ENCODE results near the gene ABCC10. TPM values are rescaled to one million over a fixed set of nuclear protein-coding genes. Genes with fewer than 3 reads are reported as not detected.

The ABCC10 gene
- total RNA-seq, 1 donor from 2014 or later, result 22.8 TPM

GRCh38 chr6:43394982-43395381, 32.4 kb upstream of the ABCC10 start:
- intact Hi-C loops (cut with DNase I), result no loop called here
- H3K27ac ChIP-seq, result no peak overlapping the region
- DNase-seq (ENCODE audit: extremely low spot score in 2 of 2), result no peak
- no peaks in the 10 kb centered on the region for H3K9me3 ChIP-seq
- H3K4me3 ChIP-seq, result no peak overlapping the region
- H3K4me1 ChIP-seq, result no peaks in the 10 kb centered on the region
- H3K27me3 ChIP-seq, result no peaks in the 10 kb centered on the region
- no peak for TF ChIP-seq POLR2A (IDR thresholded peaks at IDR 0.05)
- no peak for TF ChIP-seq CTCF (IDR thresholded peaks at IDR 0.05)
- no peak for TF ChIP-seq POLR2AphosphoS5 (IDR thresholded peaks at IDR 0.05; ENCODE audit: insufficient read depth in 1 of 2, low read depth in 1 of 2)
- no peaks in the 10 kb centered on the region for H3K36me3 ChIP-seq

- H3K4me1 ChIP-seq, result no peaks in the 10 kb centered on the region
- intact Hi-C loops (cut with DNase I), result no loop called here
Observed at GRCh38 chr6:43395776-43396175, 31.6 kb upstream of the ABCC10 start.

GRCh38 chr6:43396408-43397149, 30.8 kb upstream of the ABCC10 start:
- Histone ChIP-seq H3K4me1 (no peaks in the 10 kb centered on the region), H3K27me3 (no peaks in the 10 kb centered on the region), H3K9me3 (no peaks in the 10 kb centered on the region), H3K36me3 (no peaks in the 10 kb centered on the region), H3K4me3 (no peak overlapping the region), H3K27ac (no peak overlapping the region)
- TF ChIP-seq POLR2AphosphoS5 (IDR thresholded peaks at IDR 0.05; ENCODE audit: insufficient read depth in 1 of 2, low read depth in 1 of 2), result no peak
- TF ChIP-seq CTCF (IDR thresholded peaks at IDR 0.05), result no peak
- TF ChIP-seq POLR2A (IDR thresholded peaks at IDR 0.05), result no peak
- intact Hi-C loops (cut with DNase I), result no loop called here
- DNase-seq (ENCODE audit: extremely low spot score in 2 of 2), result no peak

More at GRCh38 chr6:43395776-43396175, 31.6 kb upstream of the ABCC10 start:
- Histone ChIP-seq H3K4me3 (no peak overlapping the region), H3K36me3 (no peaks in the 10 kb centered on the region), H3K27ac (no peak overlapping the region), H3K27me3 (no peaks in the 10 kb centered on the region), H3K9me3 (no peaks in the 10 kb centered on the region)
- TF ChIP-seq CTCF (IDR thresholded peaks at IDR 0.05) (no peak), POLR2A (IDR thresholded peaks at IDR 0.05) (no peak), POLR2AphosphoS5 (IDR thresholded peaks at IDR 0.05; ENCODE audit: insufficient read depth in 1 of 2, low read depth in 1 of 2) (no peak)
- DNase-seq (ENCODE audit: extremely low spot score in 2 of 2), result no peak

GRCh38 chr6:43399932-43400487, 27.3 kb upstream of the ABCC10 start:
- Histone ChIP-seq H3K4me1 (no peaks in the 10 kb centered on the region), H3K27me3 (no peaks in the 10 kb centered on the region), H3K27ac (no peak overlapping the region), H3K9me3 (no peaks in the 10 kb centered on the region), H3K36me3 (no peaks in the 10 kb centered on the region), H3K4me3 (no peak overlapping the region)
- no peak for TF ChIP-seq POLR2A (IDR thresholded peaks at IDR 0.05)
- no peak for TF ChIP-seq POLR2AphosphoS5 (IDR thresholded peaks at IDR 0.05; ENCODE audit: insufficient read depth in 1 of 2, low read depth in 1 of 2)
- TF ChIP-seq CTCF (IDR thresholded peaks at IDR 0.05), result no peak
- intact Hi-C loops (cut with DNase I), result no loop called here
- DNase-seq (ENCODE audit: extremely low spot score in 2 of 2), result no peak

- Histone ChIP-seq H3K27me3 (no peaks in the 10 kb centered on the region), H3K4me3 (no peak overlapping the region), H3K27ac (no peak overlapping the region), H3K4me1 (no peaks in the 10 kb centered on the region), H3K36me3 (no peaks in the 10 kb centered on the region), H3K9me3 (no peaks in the 10 kb centered on the region)
- no peak for DNase-seq (ENCODE audit: extremely low spot score in 2 of 2)
- intact Hi-C loops (cut with DNase I), result no loop called here
- TF ChIP-seq CTCF (IDR thresholded peaks at IDR 0.05), result no peak
- no peak for TF ChIP-seq POLR2A (IDR thresholded peaks at IDR 0.05)
- no peak for TF ChIP-seq POLR2AphosphoS5 (IDR thresholded peaks at IDR 0.05; ENCODE audit: insufficient read depth in 1 of 2, low read depth in 1 of 2)
Observed at GRCh38 chr6:43401730-43402129, 25.6 kb upstream of the ABCC10 start.
